K562 (cell line): ENCODE data around the gene SLC66A2. TPM values are rescaled to one million over a fixed set of nuclear protein-coding genes. Genes with fewer than 3 reads are reported as not detected.

Source experiments
- ATAC-seq: fragments of 200-7000 bp; cut with Tn5 transposase; 3 replicates; pipeline ENCODE4 v1.9.1; 2020; ENCODE audit warnings: moderate library complexity
- BruUV-seq: library from RNA; stranded (reverse); fragments of 400-500 nt; replicated peaks from 2 replicates; lab custom pipeline; 2021; lab: Mats Ljungman, UMichigan
- CTCF ChIA-PET: fragments of 300-600 bp; formaldehyde crosslinking; extraction: SDS; loops from one replicate; lab custom pipeline; 2021; ENCODE audit warnings: low intra/inter-chr PET ratio; lab: Yijun Ruan, JAX
- POLR2A ChIA-PET: fragments of 300-600, 350-650 bp; sonication (Branson Sonifier 250); formaldehyde crosslinking; extraction: SDS; loops from one replicate; lab custom pipeline; 2021; ENCODE audit warnings: antibody characterized with exemption, inconsistent platforms; lab: Yijun Ruan, JAX
- DNase-seq, 4 experiments: peaks; one replicate each; pipeline versions ENCODE4 v3.0.0 to v3.0.0-alpha.2; 2011 to 2018; ENCODE audit warnings: low spot score in 3 of 4, mixed read lengths in 3 of 4; ENCODE audit errors: extremely low read depth in 1 of 4
- FAIRE-seq: peaks from 2 replicates; lab custom pipeline; 2011; peaks lifted over from hg19 to GRCh38; lab: Jason Lieb, UNC
- H2AFZ ChIP-seq: 2 replicates; pipeline ENCODE4 v1.6.0; 2011; ENCODE audit warnings: low read depth, low read length, control low read depth, inconsistent platforms
- H3K27ac ChIP-seq: fragments of 200-600 bp; 3 replicates; pipeline ENCODE4 v1.8.0; 2011; ENCODE audit warnings: low read depth, mild to moderate bottlenecking, control low read depth, inconsistent platforms, low read length, moderate library complexity, mixed read lengths; ENCODE audit errors: extremely low read depth
- H3K27me3 ChIP-seq, 2 experiments: fragments of 300-600 bp in 1 of 2; 2 replicates in 1 of 2; 3 replicates in 1 of 2; pipeline versions ENCODE4 v1.6.0 to v1.8.0; 2011; ENCODE audit warnings: inconsistent platforms in 2 of 2, low read length in 2 of 2, mild to moderate bottlenecking in 1 of 2, mixed read lengths in 1 of 2, moderate library complexity in 1 of 2; ENCODE audit not compliant: control insufficient read depth in 2 of 2, insufficient read depth in 2 of 2
- H3K36me3 ChIP-seq: fragments of 300-600 bp; 3 replicates; pipeline ENCODE4 v1.8.0; 2011; ENCODE audit warnings: mild to moderate bottlenecking, low read length, inconsistent platforms; ENCODE audit not compliant: control insufficient read depth, insufficient read depth
- H3K4me1 ChIP-seq, 2 experiments: fragments of 200-600 bp in 1 of 2; replicated peaks in 1 of 2; 2 replicates in 1 of 2; 3 replicates in 1 of 2; pipeline versions ENCODE4 v1.5.1 to v1.8.0; 2011; ENCODE audit warnings: inconsistent platforms in 2 of 2, low read length in 2 of 2, mild to moderate bottlenecking in 1 of 2, mixed read lengths in 1 of 2, moderate library complexity in 1 of 2; ENCODE audit not compliant: control insufficient read depth in 2 of 2, insufficient read depth in 2 of 2
- H3K4me2 ChIP-seq: 2 replicates; pipeline ENCODE4 v1.6.1; 2011; ENCODE audit warnings: low read length, control low read depth, inconsistent platforms, mixed read lengths; ENCODE audit not compliant: insufficient read depth
- H3K4me3 ChIP-seq: fragments of 200-600 bp; sonication (generic), shearing (Covaris generic); 2 replicates; pipeline ENCODE4 v1.5.1; 2016; ENCODE audit warnings: control low read depth, inconsistent platforms
- H3K79me2 ChIP-seq: fragments of 200-600 bp; 3 replicates; pipeline ENCODE4 v1.8.0; 2011; ENCODE audit warnings: low read length, inconsistent platforms; ENCODE audit not compliant: control insufficient read depth, insufficient read depth
- H3K9ac ChIP-seq, 2 experiments: 2 replicates each; pipeline versions ENCODE4 v1.6.0 to v1.6.1; 2011; ENCODE audit warnings: low read depth in 2 of 2, low read length in 2 of 2, control low read depth in 1 of 2, inconsistent platforms in 1 of 2, mild to moderate bottlenecking in 1 of 2, mixed read lengths in 1 of 2; ENCODE audit not compliant: insufficient read depth in 1 of 2
- H3K9me1 ChIP-seq: one replicate; pipeline ENCODE4 v1.6.0; 2011; ENCODE audit warnings: inconsistent platforms, mild to moderate bottlenecking, low read length, moderate library complexity; ENCODE audit not compliant: control insufficient read depth, insufficient read depth
- H3K9me3 ChIP-seq: replicated peaks from 2 replicates; pipeline ENCODE4 v1.5.1; 2011; ENCODE audit warnings: low read depth, low read length, inconsistent platforms; ENCODE audit not compliant: control insufficient read depth, insufficient read depth
- H4K20me1 ChIP-seq: replicated peaks from 2 replicates; pipeline ENCODE4 v1.6.1; 2011; ENCODE audit warnings: low read length, inconsistent platforms, mixed read lengths; ENCODE audit not compliant: control insufficient read depth, insufficient read depth
- ARHGAP35 ChIP-seq: fragments of 450-650 bp; IDR thresholded peaks from 2 replicates; pipeline ENCODE4 v1.6.1; 2018; ENCODE audit not compliant: partially characterized antibody
- ATF1 ChIP-seq, 2 experiments: fragments of 450-650 bp in 1 of 2; IDR thresholded peaks; 2 replicates each; pipeline ENCODE4 v1.6.1; 2016; ENCODE audit warnings: missing compliant biosample characterization in 1 of 2, missing genetic modification characterization in 1 of 2
- CBX5 ChIP-seq: IDR thresholded peaks from 2 replicates; pipeline ENCODE4 v1.6.1; 2014; ENCODE audit warnings: low read depth, borderline replicate concordance
- CCNT2 ChIP-seq: IDR thresholded peaks from 2 replicates; pipeline ENCODE4 v1.6.1; 2011; ENCODE audit warnings: borderline replicate concordance, low read depth, mild to moderate bottlenecking, moderate library complexity, mixed read lengths, low read length; ENCODE audit not compliant: insufficient read length; ENCODE audit errors: extremely low read depth
- ETV1 ChIP-seq: fragments of 450-650 bp; conservative IDR thresholded peaks from 2 replicates; pipeline ENCODE4 v1.6.1; 2016; ENCODE audit warnings: missing genetic modification characterization, control low read depth, low read depth, missing compliant biosample characterization
- ETV5 ChIP-seq: sonication (generic); formaldehyde crosslinking; IDR thresholded peaks from 2 replicates; pipeline ENCODE4 v1.4.0; 2020; ENCODE audit warnings: low read depth, mild to moderate bottlenecking, missing genetic modification reagents
- GABPB2 ChIP-seq: fragments of 250-450 bp; sonication (Bioruptor Pico); conservative IDR thresholded peaks from 2 replicates; pipeline ENCODE4 v1.5.1; 2021; ENCODE audit warnings: mild to moderate bottlenecking
- HDAC1 ChIP-seq, 2 experiments: fragments of 450-650 bp; IDR thresholded peaks; 2 replicates each; pipeline ENCODE4 v1.6.1; 2016 to 2017; ENCODE audit warnings: inconsistent platforms in 1 of 2, mild to moderate bottlenecking in 1 of 2, moderate library complexity in 1 of 2
- HMG20A ChIP-seq: fragments of 450-650 bp; formaldehyde crosslinking; conservative IDR thresholded peaks from 2 replicates; pipeline ENCODE4 v1.4.0; 2020; ENCODE audit warnings: mild to moderate bottlenecking, mixed read lengths
- NFIC ChIP-seq: fragments of 450-650 bp; IDR thresholded peaks from 2 replicates; pipeline ENCODE4 v1.6.1; 2017; ENCODE audit warnings: mild to moderate bottlenecking, inconsistent platforms
- NFXL1 ChIP-seq: fragments of 450-650 bp; formaldehyde crosslinking; IDR thresholded peaks from 2 replicates; pipeline ENCODE4 v1.4.0; 2021; ENCODE audit warnings: mild to moderate bottlenecking
- NFYB ChIP-seq: IDR thresholded peaks from 2 replicates; pipeline ENCODE4 v1.6.1; 2011; ENCODE audit warnings: mild to moderate bottlenecking, moderate library complexity; ENCODE audit not compliant: insufficient read length; ENCODE audit errors: extremely low read depth
- SMARCA4 ChIP-seq: fragments of 450-650 bp; IDR thresholded peaks from 2 replicates; pipeline ENCODE4 v1.6.1; 2016
- STAT6 ChIP-seq: sonication (generic); formaldehyde crosslinking; IDR thresholded peaks from 2 replicates; pipeline ENCODE4 v1.8.1; 2023; ENCODE audit warnings: mild to moderate bottlenecking, missing genetic modification reagents
- TCF7L2 ChIP-seq: fragments of 150-350 bp; IDR thresholded peaks from 2 replicates; pipeline ENCODE4 v1.6.1; 2016; ENCODE audit warnings: low read depth, mild to moderate bottlenecking, low read length, moderate library complexity
- ZHX1 ChIP-seq: fragments of 150-350 bp; conservative IDR thresholded peaks from 2 replicates; pipeline ENCODE4 v1.6.1; 2014; ENCODE audit warnings: low read length
- ZNF274 ChIP-seq: IDR thresholded peaks from 2 replicates; pipeline ENCODE4 v1.6.1; 2011; ENCODE audit warnings: low read depth, mild to moderate bottlenecking, low read length, moderate library complexity, borderline replicate concordance
- ZNF311 ChIP-seq: fragments of 250-450 bp; sonication (Bioruptor Pico); IDR thresholded peaks from 2 replicates; pipeline ENCODE4 v1.4.0; 2020; ENCODE audit warnings: mild to moderate bottlenecking, moderate library complexity
- ZZZ3 ChIP-seq: fragments of 450-650 bp; IDR thresholded peaks from 2 replicates; pipeline ENCODE4 v1.6.1; 2016; ENCODE audit warnings: antibody characterized with exemption, mild to moderate bottlenecking, moderate library complexity
- WGBS: fragments of 100-300 bp; shearing (Covaris generic); methylation state at CpG from one replicate; pipeline ENCODE4 v1.1.6; 2016; ENCODE audit warnings: low coverage, mixed read lengths; ENCODE audit not compliant: insufficient coverage; ENCODE audit errors: missing lambda C conversion rate; 5-methylcytosine and 5-hydroxymethylcytosine counted together
- in situ Hi-C: fragments of 300-500 bp; cut with MboI; formaldehyde crosslinking; loops from 4 replicates; pipeline ENCODE4 v1.15.0; 2018; ENCODE audit warnings: inconsistent platforms, mixed read lengths
- intact Hi-C: fragments of 100-400 bp; cut with micrococcal nuclease; formaldehyde crosslinking; loops from 2 replicates; pipeline ENCODE4 v1.14.2; 2022
- polyA plus RNA-seq, 8 experiments: library from polyadenylated mRNA; depleted of rRNA in 4 of 8; stranded (reverse) in 5 of 8; unstranded in 3 of 8; fragments of >200 nt; fragmentation: Nextera tagmentation in 2 of 8; fragmentation: Illumina TruSeq in 1 of 8; extraction: Ambion mirVana in 2 of 8; extraction: Trizol in 1 of 8; gene quantifications; 2 replicates each; pipeline versions ENCODE4 v1.2.1 to v1.2.3, GENCODE V29; 2011 to 2014; ENCODE audit warnings: inconsistent platforms in 1 of 8, missing spikeins in 1 of 8
- total RNA-seq, 7 experiments: library from RNA; depleted of rRNA in 6 of 7; stranded (reverse); fragments of >200 nt in 6 of 7; fragmentation: Illumina TruSeq in 2 of 7; extraction: Trizol in 2 of 7; gene quantifications; 2 replicates each; pipeline versions ENCODE4 v1.2.1 to v1.2.3, GENCODE V29; 2011 to 2021; ENCODE audit warnings: low replicate concordance in 1 of 7

SLC66A2 gene
- total and polyA plus RNA-seq, 9 of the 15 experiments (the other 6 are each of a cell fraction or from before 2014, with no cell fraction given): 0.25 to 17.5 (median 5.6) TPM

GRCh38 chr18:79906706-79907105, 44.7 kb downstream of the SLC66A2 start:
- DNase-seq: no peak
- H3K36me3 ChIP-seq: no peaks in the 10 kb centered on the region
- CTCF ChIA-PET: no interaction called here
- in situ Hi-C loops: no loop called here
- no peaks in the 10 kb centered on the region for H4K20me1 ChIP-seq
- H2AFZ ChIP-seq: no peak overlapping the region
- H3K27me3 ChIP-seq: no peaks in the 10 kb centered on the region
- H3K9me3 ChIP-seq: no peaks in the 10 kb centered on the region
- TF ChIP-seq ZNF311 (no peak), GABPB2 (no peak), STAT6 (CRISPR knock-in tag) (no peak), NFXL1 (CRISPR knock-in tag) (no peak), CBX5 (no peak), ARHGAP35 (no peak), ZNF274 (no peak), ETV5 (CRISPR knock-in tag) (no peak), ETV1 (no peak), ZHX1 (no peak), CCNT2 (no peak), NFYB (no peak), NFIC (no peak), SMARCA4 (no peak), ATF1 (CRISPR knock-in tag; IDR thresholded peaks at IDR 0.05) (no peak), ATF1 (tag; IDR thresholded peaks at IDR 0.05) (no peak), HDAC1 (IDR thresholded peaks at IDR 0.05) (no peak), ZZZ3 (no peak), TCF7L2 (no peak), HMG20A (no peak)
- TF ChIP-seq, all 486 proteins: peak for 0
- no peak for FAIRE-seq
- H3K4me3 ChIP-seq: no peak overlapping the region
- peaks cover 0 to 4% of the 10 kb centered on the region in 2 experiments; a peak in 1 of 5 replicates for H3K4me1 ChIP-seq
- H3K4me2 ChIP-seq: no peak overlapping the region
- intact Hi-C loops: no loop called here
- ATAC-seq: no peak
- 78% methylated on average over 2 of the region's 2 CpGs for WGBS
- POLR2A ChIA-PET: interaction anchor here (1.1 kb wide), 1 partner anchor 13 kb away, joined by 3 read pairs; no protein-coding TSS in a partner anchor
- no peaks in the 10 kb centered on the region for H3K9me1 ChIP-seq
- no peak overlapping the region for H3K9ac ChIP-seq
- no peak overlapping the region for H3K27ac ChIP-seq
- BruUV-seq: no TSS peak
- no peaks in the 10 kb centered on the region for H3K79me2 ChIP-seq
